Measurements from ENCODE around the gene SETD3. TPM values are rescaled to one million over a fixed set of nuclear protein-coding genes. Genes with fewer than 3 reads are reported as not detected.

The SETD3 gene
- total RNA-seq, 2 experiments from 2014 or later = 56.8 to 64.5 TPM

DNA sequence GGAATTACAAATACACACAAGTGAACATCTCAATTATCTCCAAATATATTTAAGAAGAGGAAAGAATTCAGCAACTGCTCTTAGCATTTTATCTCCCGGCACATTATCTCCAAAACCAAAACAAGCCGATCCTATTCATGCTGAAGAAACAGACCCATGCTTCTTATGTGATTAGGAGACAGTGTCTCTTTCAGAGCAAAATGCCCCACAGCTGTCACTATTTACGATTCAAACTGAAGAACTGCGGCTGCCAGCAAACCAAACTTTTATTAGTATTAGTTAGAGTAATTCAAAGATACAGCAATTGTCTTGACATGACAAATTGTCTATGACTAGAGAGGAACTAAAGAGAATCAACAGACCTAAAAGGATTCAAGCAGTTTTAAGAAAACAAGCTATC is 79.4 kb downstream of the SETD3 start:
- ChIA-PET POLR2A (no interaction called here), CTCF (interaction anchor here (0.6 to 0.9 kb wide), 3 partner anchors 9 to 15 kb away, joined by 3 to 5 read pairs (median 3); no protein-coding TSS in a partner anchor)
- Mint-ChIP-seq H3K27ac (no peak overlapping the region), H3K36me3 (ENCODE audit: low read depth) (peaks cover 48% of the 10 kb centered on the region), H3K4me1 (peaks cover 22% of the 10 kb centered on the region), H3K4me3 (no peak overlapping the region), H3K27me3 (no peaks in the 10 kb centered on the region), H3K9me3 (no peaks in the 10 kb centered on the region)
- DNase-seq = no peak

DNA sequence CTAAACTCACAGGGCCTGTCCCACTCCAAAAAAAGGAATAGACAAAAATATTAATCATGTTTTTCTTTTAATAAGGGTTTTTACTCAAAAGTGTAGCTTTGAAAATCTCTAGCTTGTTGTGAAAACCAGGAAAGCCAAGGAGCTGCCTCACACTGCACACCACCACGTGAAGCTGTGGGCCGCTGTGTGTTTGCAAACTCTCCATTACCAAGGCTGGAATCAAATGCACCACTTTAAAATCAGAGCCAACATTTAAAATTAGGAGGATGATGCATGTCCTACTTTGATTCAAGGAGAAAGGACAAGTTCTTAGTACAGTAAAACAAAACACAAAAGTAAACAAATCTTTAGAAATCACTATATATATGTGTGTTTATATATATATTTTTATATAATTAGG is 83.0 kb downstream of the SETD3 start:
- ChIA-PET CTCF (interaction anchor here (1.7 kb wide), 1 partner anchor 9 kb away, joined by 4 read pairs; no protein-coding TSS in a partner anchor), POLR2A (no interaction called here)
- Mint-ChIP-seq H3K27me3 (no peaks in the 10 kb centered on the region), H3K27ac (no peak overlapping the region), H3K4me1 (peaks cover 14% of the 10 kb centered on the region), H3K36me3 (ENCODE audit: low read depth) (peaks cover 33% of the 10 kb centered on the region), H3K4me3 (no peak overlapping the region), H3K9me3 (no peaks in the 10 kb centered on the region)
- no peak for DNase-seq

DNA sequence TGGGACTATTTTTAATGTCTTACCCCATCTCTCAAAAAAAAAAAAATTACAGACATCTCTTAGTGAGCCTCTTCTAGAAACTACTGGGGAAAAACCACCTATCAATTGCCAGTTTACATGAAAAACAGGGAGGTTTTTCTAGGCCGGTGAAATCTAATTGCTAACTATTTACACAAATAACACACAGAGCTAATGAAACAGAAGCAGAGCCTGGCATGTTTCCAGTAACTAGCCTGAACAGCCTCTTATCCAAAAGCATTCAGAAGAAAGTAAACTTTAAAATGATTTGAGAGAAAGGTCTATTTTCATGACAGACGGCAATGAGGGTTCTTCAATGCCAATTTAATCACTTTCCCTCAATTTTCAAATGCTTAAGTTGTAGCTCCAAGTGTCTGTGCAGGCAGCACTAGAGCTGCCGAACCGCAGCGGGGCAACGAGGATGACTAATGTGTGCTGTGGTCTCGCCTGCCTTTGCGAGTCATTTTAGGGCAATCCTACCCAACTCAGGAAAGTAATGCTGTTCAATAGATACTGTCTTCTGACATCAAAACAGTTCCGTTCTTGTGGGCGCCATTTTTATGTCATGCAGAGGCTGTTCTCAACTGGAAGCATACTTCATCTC is 84.6 kb downstream of the SETD3 start:
- Mint-ChIP-seq H3K4me1 (peaks cover 3% of the 10 kb centered on the region), H3K4me3 (no peak overlapping the region), H3K36me3 (ENCODE audit: low read depth) (peaks cover 33% of the 10 kb centered on the region), H3K9me3 (no peaks in the 10 kb centered on the region), H3K27ac (peak overlapping the region; percentile 46), H3K27me3 (no peaks in the 10 kb centered on the region)
- POLR2A ChIA-PET = no interaction called here
- CTCF ChIA-PET = interaction anchor here (2.1 kb wide), 1 partner anchor 20 kb away, joined by 7 read pairs; no protein-coding TSS in a partner anchor
- peak; percentile 29 for DNase-seq

DNA sequence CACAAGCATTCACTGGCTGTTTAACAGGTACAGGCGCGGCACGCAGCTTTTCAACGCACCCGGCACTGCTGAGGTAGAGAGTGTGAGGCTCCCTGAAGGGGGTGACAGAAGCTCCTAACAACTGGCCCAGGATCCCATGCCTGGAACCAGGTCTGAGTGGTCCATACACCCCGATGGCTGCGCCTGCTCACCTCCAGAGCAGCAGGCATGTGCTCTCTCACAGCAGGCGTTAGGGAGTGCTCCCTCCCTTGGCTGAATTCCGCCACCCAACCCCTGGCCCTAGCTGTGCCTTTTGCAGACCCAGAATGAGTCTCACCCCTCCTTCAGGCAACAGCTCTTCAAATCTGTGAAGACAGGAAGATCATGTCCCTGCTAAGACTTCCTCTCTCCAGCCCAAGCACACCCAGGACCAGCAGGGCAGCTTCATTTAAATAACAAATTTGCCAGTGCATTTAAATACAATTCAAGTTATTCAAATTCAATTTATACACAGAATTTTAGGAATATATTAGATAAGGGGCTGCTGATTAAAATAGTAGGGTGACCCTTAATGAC is 86.0 kb downstream of the SETD3 start:
- Mint-ChIP-seq H3K4me1 (peaks cover 3% of the 10 kb centered on the region), H3K36me3 (ENCODE audit: low read depth) (peaks cover 26% of the 10 kb centered on the region), H3K4me3 (no peak overlapping the region), H3K9me3 (no peaks in the 10 kb centered on the region), H3K27me3 (no peaks in the 10 kb centered on the region), H3K27ac (no peak overlapping the region)
- no peak for DNase-seq
- POLR2A ChIA-PET = no interaction called here
- CTCF ChIA-PET = interaction anchor here (2.1 kb wide), 1 partner anchor 21 kb away, joined by 7 read pairs; no protein-coding TSS in a partner anchor

DNA sequence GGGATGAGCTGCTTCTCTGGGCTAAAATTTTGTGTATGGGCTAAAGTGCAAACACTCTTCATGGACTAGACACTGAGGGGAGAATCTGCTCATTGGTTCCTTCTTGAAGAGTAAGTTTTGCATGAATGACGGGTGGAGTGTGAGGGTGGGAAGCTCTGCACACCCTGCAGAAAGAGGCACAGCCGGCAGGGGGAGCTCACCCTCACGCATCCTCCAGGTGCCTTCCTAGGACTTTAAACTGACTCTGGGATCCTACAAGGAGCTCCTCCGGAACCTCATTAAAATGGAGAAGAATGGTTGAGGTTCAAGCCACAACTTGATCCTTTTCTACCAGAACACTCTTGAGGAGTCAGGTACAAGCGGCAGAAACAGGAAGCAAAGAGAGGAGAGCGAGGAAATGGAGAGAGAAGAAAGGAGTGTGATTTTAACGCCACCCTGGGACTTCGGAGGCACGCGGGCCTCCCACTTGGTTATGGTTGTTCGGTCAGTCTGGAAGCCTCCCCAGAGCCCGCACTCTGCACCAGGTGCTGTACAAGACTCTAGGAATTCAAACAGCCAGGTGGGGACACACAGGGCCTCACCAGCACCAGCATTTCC is 87.5 kb downstream of the SETD3 start:
- POLR2A ChIA-PET = no interaction called here
- Mint-ChIP-seq H3K9me3 (no peaks in the 10 kb centered on the region), H3K4me1 (peaks cover 7% of the 10 kb centered on the region), H3K27ac (no peak overlapping the region), H3K27me3 (no peaks in the 10 kb centered on the region), H3K36me3 (ENCODE audit: low read depth) (peaks cover 15% of the 10 kb centered on the region), H3K4me3 (no peak overlapping the region)
- DNase-seq = peak; percentile 36
- CTCF ChIA-PET = interaction anchor here (0.5 to 1.6 kb wide), 6 partner anchors 8 to 34 kb away, joined by 3 to 7 read pairs (median 3); no protein-coding TSS in a partner anchor

DNA sequence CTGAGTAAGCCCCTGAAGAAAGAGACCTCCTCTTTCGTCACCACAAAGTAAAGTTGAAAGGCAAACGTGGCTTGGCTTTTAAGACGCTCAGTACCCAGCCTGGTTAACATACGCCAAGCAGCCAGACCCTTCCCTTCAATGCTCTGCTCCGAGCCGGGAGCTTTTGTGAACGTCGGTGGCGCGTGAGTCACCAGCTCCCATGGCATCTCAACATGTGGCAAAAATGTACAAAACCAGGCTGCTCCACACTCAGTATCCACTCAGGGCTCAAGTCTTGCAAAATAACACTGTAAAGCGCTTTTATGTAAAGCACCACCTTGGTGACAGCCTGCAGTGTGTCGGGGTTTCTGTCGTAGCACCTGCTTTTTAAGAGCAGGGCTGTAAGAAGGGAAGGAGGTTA is 89.0 kb downstream of the SETD3 start:
- no peak overlapping the region for H3K4me3 Mint-ChIP-seq
- no peak for DNase-seq
- no peaks in the 10 kb centered on the region for H3K27me3 Mint-ChIP-seq
- H3K36me3 Mint-ChIP-seq (ENCODE audit: low read depth) = peaks cover 5% of the 10 kb centered on the region
- peaks cover 14% of the 10 kb centered on the region for H3K4me1 Mint-ChIP-seq
- CTCF ChIA-PET = interaction anchor here (1.2 to 1.5 kb wide), 2 partner anchors 24 to 72 kb away, joined by 3 read pairs; no protein-coding TSS in a partner anchor
- POLR2A ChIA-PET = no interaction called here
- no peak overlapping the region for H3K27ac Mint-ChIP-seq
- H3K9me3 Mint-ChIP-seq = no peaks in the 10 kb centered on the region

DNA sequence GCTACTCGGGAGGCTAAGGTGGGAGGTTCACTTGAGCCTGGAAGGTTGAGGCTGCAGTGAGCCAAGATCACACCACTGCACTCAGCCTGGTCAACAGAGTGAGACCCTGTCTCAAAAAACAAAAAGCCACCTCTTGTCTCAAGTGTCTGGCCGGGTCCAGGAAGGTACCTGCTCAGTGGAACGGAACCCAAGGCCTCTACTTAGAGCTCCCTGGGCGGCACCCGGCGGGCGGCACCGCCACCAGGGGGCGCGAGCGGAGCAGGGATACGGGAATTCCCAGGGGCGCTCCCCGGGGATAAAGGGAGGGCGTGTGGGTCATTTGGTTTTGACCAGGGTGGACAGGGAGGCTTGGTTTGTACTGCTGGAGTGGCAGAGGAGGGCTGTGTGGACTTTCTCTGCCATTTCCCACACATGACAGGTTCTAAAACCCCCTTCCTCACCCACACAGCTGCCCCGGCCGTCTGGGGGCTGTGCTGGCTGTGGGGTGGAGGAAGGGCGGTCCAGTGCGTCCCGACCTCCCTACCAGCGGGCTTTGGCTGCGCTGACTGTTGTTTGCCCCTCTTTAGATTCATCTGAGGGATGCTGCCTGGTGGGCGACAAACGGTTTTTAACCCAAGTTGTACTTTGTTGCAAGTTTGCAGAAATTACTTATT is 91.4 kb downstream of the SETD3 start:
- DNase-seq = no peak
- ChIA-PET POLR2A (no interaction called here), CTCF (interaction anchor here (0.8 to 1.8 kb wide), 10 partner anchors 9 to 69 kb away, joined by 3 to 9 read pairs (median 4); no protein-coding TSS in a partner anchor)
- Mint-ChIP-seq H3K4me1 (peaks cover 10% of the 10 kb centered on the region), H3K27ac (no peak overlapping the region), H3K36me3 (ENCODE audit: low read depth) (no peaks in the 10 kb centered on the region), H3K9me3 (no peaks in the 10 kb centered on the region), H3K4me3 (no peak overlapping the region), H3K27me3 (no peaks in the 10 kb centered on the region)

DNA sequence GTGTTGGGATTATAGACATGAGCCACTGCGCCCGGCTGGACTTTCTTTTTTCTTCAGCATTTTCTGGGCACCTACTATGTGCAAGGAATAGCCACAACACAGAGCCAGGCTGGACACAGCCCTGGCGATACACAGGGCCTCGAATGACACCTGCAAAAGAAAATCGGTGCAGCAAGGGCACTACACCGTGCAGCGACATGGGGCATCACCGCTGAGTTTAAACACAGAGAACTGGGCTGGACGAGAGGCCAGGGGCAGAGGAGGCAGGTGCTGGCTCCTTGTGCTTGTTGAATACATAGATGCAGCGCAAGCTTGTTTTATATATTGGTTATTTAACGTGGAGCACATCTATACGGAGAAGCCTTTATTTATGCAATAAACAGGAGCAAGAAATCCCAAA is 92.4 kb downstream of the SETD3 start:
- no peak overlapping the region for H3K27ac Mint-ChIP-seq
- CTCF ChIA-PET = interaction anchor here (1.0 to 1.8 kb wide), 6 partner anchors 8 to 31 kb away, joined by 4 to 9 read pairs (median 4); no protein-coding TSS in a partner anchor
- H3K4me1 Mint-ChIP-seq = peaks cover 10% of the 10 kb centered on the region
- POLR2A ChIA-PET = no interaction called here
- H3K4me3 Mint-ChIP-seq = no peak overlapping the region
- no peaks in the 10 kb centered on the region for H3K9me3 Mint-ChIP-seq
- no peaks in the 10 kb centered on the region for H3K36me3 Mint-ChIP-seq (ENCODE audit: low read depth)
- no peaks in the 10 kb centered on the region for H3K27me3 Mint-ChIP-seq
- no peak for DNase-seq

DNA sequence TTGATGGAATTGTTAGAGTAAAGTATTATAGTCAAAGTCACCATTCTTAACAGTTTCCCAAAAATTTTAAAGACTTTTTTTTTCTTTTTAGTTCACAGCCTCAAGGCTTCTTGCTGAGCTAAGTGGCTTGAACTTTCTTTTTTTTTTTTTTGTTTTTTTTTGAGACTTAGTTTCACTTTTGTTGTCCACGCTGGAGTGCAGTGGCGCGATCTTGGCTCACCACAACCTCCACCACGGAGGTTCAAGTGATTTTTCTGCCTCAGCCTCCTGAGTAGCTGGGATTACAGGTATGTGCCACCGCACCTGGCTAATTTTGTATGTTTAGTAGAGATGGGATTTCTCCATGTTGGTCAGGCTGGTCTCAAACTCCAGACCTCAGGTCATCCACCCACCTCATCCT is 92.8 kb downstream of the SETD3 start:
- Mint-ChIP-seq H3K36me3 (ENCODE audit: low read depth) (no peaks in the 10 kb centered on the region), H3K27ac (no peak overlapping the region), H3K4me3 (no peak overlapping the region), H3K9me3 (no peaks in the 10 kb centered on the region), H3K27me3 (no peaks in the 10 kb centered on the region), H3K4me1 (peaks cover 10% of the 10 kb centered on the region)
- DNase-seq = peak; percentile 29
- POLR2A ChIA-PET = no interaction called here
- CTCF ChIA-PET = interaction anchor here (1.1 to 1.8 kb wide), 2 partner anchors 28 to 51 kb away, joined by 4 to 9 read pairs; no protein-coding TSS in a partner anchor

DNA sequence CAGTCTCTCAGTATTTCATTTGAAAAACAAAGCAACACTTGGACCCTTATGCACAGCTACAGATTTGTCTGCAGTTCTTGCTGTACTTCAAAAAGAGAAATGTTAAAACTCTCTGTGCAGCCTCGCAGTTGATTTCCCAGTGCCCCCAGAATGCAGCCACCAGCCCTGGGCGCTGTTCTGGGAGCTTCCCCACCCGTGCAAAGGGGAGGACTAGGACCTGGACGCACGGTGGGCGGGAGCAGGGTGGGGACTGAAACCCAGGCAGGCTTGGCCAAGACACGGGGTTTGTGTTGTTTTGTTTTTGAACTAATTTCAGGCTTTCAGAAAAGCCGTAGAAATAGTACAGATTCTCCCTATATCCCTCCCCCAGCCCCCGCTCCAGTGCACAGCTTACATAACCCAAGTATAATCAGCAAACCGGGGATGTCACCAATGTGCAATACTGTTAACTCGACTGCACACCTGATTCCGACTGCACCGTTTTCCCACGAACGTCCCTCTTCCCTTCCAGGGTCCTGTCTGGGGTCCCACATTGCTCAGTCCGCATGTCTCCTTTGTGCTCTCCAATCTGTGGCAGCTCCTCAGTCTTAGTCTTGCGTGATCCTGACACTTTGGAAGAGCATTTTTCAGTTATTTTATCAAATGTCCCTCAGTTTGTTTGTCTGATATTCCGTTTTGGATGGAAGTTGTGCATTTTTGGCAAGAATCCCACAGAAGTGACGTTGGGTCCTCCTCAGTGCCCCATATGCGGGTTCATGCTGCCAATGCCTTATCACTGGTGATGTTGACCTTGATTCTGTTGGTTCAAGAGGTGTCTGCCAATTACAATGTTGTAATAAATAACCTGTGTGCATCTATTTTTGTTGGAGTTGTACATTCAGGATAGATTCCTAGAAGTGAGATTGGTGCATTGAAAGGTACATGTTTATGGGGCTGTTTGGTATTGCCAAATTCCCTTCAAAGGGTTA is 95.9 kb downstream of the SETD3 start:
- ChIA-PET CTCF (interaction anchor here (1.2 kb wide), 1 partner anchor 12 kb away, joined by 4 read pairs; no protein-coding TSS in a partner anchor), POLR2A (no interaction called here)
- no peak overlapping the region for H3K27ac Mint-ChIP-seq
- DNase-seq = no peak
- H3K9me3 Mint-ChIP-seq = no peaks in the 10 kb centered on the region
- peaks cover 10% of the 10 kb centered on the region for H3K4me1 Mint-ChIP-seq
- H3K27me3 Mint-ChIP-seq = no peaks in the 10 kb centered on the region
- H3K36me3 Mint-ChIP-seq (ENCODE audit: low read depth) = no peaks in the 10 kb centered on the region
- no peak overlapping the region for H3K4me3 Mint-ChIP-seq

DNA sequence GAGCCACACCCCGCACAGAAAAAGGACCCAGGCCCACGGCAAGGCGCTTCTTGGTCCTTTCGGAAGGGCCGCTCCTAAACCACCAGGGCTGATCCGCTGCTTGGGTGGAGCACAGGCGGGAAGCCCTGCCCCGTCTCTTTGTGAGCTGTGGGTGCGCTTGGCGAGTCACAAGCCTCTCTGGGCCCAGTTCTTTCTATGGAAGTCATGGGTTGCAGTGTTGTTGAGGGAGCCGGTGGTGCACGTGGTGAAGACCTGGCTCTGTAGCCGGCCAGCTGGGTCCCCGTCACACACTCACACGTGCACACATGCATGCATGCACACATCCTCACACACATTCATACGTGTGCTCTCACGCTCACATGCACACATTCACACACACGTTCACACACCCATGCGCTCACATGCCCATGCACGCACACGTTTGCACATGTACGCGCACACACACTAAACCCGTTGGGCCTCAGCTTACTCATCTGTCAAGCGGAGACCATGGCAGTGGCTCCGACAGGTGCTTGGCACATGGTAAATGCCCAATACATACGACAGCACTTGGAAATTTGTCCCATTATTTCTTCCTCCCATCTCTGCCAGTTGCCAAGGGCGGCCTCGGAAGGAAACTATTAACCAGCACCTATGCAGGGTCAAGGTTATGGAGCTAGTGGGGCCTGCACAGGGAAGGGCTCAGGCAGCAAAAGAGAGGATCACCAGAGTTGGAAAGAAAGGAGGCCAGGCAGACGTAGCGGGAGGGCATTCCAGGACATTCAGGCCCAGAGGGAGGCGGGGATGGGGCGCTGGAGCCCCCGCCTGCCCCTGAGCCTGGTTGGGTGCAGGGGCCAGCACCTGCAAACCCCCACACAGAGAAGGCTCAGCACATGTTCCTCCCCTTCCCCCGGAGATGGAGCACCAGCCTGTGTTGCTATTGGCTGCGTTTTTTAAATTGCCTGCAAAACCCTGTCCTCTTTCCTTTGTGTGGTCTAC is 96.9 kb downstream of the SETD3 start:
- CTCF ChIA-PET = interaction anchor here (1.2 to 1.9 kb wide), 2 partner anchors 13 to 32 kb away, joined by 4 to 5 read pairs; no protein-coding TSS in a partner anchor
- Mint-ChIP-seq H3K36me3 (ENCODE audit: low read depth) (no peaks in the 10 kb centered on the region), H3K27me3 (no peaks in the 10 kb centered on the region), H3K4me3 (no peak overlapping the region), H3K9me3 (no peaks in the 10 kb centered on the region), H3K4me1 (peaks cover 10% of the 10 kb centered on the region), H3K27ac (no peak overlapping the region)
- no peak for DNase-seq
- POLR2A ChIA-PET = interaction anchor here (0.6 kb wide), 1 partner anchor 668 kb away, joined by 3 read pairs; no protein-coding TSS in a partner anchor

Measured in activated CD4-positive, alpha-beta T cell treated with anti-CD3 and anti-CD28 coated beads, Interleukin-2, amount 10 ng/mL, durations not matched to agents 7 days and 5 days (primary cell).